ENCODE measurements around the gene HOXD4.

GRCh38 chr2:176171351-176172006, 20.1 kb downstream of the HOXD4 start:
- no peak for TF ChIP-seq TAF1 (IDR thresholded peaks at IDR 0.05; ENCODE audit: borderline replicate concordance, insufficient read depth, low read length)
- TF ChIP-seq REST (IDR thresholded peaks at IDR 0.05; ENCODE audit: insufficient read depth in 1 of 2, low read depth in 2 of 2, low read length in 2 of 2): no peak
- TF ChIP-seq POLR2AphosphoS5 (IDR thresholded peaks at IDR 0.05; ENCODE audit: low read depth, low read length): no peak
- no peak for TF ChIP-seq SIN3A (IDR thresholded peaks at IDR 0.05; ENCODE audit: borderline replicate concordance, insufficient read depth, low read length)
